ENCODE data around the gene ITGB2. TPM values are rescaled to one million over a fixed set of nuclear protein-coding genes. Genes with fewer than 3 reads are reported as not detected.
"Not testable (repeated sequence)": the region's sequence is repeated elsewhere in the genome, so short reads cannot be mapped to it uniquely, and the experiment has no call there.

ITGB2 gene
- total RNA-seq, 1 experiment from 2014 or later, result 0.91 TPM

GRCh38 chr21:44884097-44884496 is 36.6 kb downstream of the ITGB2 start:
- DNase-seq (ENCODE audit: low spot score), result no peak

DNA sequence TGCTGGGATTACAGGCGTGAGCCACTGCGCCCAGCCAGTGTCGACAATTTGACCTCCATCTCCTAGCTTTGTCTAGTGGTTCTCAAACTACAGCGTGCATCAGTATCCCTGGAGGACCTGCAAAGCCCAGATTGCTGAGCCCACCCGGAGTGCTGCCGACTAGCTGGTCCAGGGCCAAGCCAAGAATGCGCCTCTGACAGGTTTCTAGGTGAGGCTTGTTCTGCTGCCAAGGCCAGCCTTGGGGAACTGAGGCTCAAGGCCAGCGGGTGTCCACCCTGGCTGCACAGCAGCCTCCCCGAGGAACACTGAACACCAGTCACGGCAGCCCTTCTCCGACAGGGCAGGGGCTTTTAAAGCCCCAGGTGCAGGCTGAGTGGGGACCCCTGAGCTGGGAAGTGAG is 37.4 kb downstream of the ITGB2 start:
- no peak for DNase-seq (ENCODE audit: low spot score)

GRCh38 chr21:44881198-44881872 is 39.4 kb downstream of the ITGB2 start:
- DNase-seq (ENCODE audit: low spot score), result no peak

DNA sequence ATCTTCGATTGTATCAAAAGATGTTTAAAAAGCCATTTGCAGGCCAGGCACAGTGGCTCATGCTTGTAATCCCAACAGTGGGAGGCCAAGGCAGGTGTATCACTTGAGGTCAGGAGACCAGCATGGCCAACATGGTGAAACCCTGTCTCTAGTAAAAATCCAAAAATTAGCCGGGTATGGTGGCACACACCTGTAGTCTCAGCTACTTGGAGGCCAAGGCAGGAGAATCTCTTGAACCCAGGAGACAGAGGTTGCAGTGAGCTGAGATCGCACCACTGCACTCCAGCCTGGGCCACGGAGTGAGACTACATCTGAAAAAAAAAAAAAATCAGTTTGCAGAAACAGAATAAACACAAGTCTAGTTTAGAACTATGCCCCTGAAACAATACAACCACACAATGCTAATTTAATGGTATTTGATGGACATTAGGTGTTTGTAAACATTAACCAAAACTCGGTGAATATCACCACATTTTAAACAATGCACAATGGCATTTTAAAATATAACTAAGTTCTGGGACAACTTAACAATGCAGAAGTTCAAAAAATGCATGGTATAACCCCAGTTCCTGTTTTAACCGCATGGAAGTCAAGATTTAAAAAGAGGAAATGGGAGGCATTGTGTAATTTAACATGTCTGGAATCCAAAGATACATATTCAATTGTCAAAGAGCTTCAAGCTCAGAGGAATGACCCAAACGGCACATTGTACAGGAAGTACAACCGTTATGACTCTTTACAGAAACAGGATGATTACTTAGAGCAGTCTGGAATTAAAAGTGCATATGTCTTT is 40.1 kb downstream of the ITGB2 start:
- DNase-seq (ENCODE audit: low spot score), result no peak

DNA sequence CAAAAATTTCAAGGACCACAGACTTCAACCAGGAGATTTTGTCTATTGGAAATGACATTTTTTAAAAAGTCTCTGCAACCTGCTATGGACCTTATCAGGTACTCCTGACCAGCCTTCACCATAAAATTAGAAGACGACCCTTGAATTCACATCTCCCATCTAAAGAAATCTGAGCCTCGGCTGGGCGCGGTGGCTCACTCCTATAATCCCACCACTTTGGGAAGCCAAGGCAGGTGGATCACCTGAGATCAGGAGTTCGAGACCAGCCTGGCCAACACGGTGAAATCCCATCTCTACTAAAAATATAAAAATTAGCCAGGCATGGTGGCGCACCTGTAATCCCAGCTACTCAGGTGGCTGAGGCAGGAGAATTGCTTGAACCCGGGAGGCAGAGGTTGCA is 41.5 kb downstream of the ITGB2 start:
- DNase-seq (ENCODE audit: low spot score), result not testable (repeated sequence)

DNA sequence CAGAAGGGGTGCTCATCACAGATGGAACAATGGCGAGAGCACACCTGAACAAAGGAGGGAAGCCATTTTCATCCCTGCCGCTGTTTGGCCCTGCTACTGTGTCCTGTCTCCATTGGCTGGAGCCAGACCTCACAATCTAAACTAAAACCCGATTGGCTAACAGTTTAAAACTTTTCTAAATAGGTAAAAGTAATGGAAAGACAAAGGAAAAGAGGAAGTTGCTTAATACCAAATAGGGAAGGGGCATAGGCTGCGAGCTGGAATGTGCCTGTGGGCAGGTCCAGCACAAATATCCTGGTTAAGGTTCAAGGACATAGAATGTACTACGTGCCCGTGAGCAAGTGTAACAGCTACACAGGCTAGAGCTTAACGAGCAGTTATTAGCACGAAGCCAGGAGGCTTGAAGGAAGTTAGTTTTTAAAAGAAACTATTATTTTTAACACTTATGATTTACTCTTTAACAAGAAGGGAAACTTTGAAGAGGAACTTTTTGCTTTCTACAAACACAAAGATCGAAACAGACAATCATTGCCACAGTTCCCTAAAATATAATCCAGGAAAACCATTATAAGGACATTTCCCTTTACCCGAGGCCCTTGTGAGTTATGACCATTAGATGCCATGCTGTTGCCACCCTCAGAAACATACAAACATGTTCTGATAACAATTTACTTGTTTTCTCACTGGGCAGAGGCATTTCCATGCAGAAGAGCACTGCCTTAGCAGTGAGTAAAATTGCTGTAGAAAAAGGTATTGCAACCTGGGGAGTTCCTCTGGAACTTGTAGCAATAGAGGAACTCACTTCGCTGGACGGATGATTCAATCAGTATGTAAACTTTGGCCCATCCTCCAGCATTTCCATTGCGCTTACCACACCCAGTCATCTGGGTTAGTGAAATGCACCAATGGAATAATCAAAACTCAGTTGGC is 42.4 kb downstream of the ITGB2 start:
- DNase-seq (ENCODE audit: low spot score), result no peak

GRCh38 chr21:44876849-44877575 is 43.7 kb downstream of the ITGB2 start:
- no peak for DNase-seq (ENCODE audit: low spot score)

DNA sequence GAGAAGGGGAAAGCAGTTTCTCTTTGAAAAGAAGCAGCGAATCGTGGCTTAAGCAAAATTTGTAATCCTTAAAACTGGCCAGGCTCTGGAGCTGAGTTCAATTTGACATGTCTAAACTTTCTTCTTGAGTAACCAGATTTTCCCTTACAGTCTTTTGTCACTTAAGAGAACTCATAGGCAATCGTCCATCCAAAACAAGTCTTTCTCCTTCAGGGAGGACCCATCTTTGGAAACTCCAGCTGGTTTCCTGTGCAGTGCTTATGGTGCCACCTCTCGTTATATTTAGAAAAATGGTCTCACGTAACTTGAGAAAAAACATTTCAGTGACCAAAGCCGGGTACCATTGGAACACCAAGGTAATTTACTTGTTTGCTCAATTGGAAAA is 45.4 kb downstream of the ITGB2 start:
- DNase-seq (ENCODE audit: low spot score), result no peak

GRCh38 chr21:44874497-44875315 is 46.0 kb downstream of the ITGB2 start:
- no peak for DNase-seq (ENCODE audit: low spot score)

DNA sequence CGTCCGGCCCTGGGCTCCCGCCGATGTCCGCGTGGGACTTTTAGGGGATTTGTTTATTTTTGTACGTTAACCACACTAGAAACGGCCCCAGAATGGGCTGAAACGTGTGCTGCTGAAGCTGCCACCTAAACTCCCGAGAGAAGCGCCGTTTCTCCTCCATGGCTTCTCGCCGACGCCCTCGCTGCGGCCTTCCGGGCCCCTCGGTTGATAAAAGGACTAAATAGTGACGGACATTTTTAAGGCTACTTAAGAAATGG is 46.5 kb downstream of the ITGB2 start:
- DNase-seq (ENCODE audit: low spot score), result no peak

DNA sequence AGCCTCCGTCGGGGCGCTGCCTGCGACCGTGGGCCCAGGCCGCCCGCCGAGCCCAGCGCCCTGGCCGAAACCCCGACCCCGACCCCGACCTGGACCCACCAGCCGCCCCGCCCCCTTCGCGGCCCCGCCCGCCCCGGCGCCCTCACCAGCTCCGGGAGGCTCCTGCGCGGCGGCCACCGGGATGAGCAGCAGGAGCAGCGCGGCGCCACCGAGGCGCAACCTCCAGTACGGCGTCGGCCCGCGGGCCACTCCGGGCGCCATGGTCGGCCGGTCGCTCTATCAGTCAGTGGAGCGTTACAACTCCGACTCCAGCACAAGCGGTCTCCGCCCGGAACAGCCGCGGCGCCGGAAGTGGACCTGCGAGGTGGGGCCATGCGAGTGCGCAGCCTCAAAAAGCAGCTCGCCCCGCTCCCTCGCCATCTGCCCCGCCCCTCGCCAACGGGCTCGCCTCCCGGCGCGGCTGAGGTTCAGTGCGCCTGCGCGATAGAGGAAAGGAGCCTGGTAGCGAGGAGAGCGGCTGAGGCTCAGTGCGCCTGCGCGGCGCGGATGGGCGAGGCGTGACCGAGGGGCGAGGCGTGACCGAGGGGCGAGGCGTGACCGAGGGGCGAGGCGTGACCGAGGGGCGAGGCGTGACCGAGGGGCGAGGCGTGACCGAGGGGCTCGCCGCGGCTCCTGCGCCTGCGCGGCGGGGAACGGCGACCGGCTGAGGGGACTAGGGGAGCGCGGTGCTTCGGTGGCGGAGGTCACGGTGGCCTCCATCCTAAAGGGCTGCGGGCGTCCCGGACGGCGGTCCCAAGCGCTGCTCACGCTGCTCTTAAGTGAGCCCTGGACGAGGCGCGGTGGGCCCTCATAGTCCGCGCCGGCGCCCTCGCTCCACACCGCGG is 47.1 kb downstream of the ITGB2 start, which contains the start of gene PTTG1IP:
Gene PTTG1IP (minus strand): TSS at position 335 of the 884 bp plus-strand sequence. CDS start 74 bp downstream, at position 261.
- peak; percentile 98 for DNase-seq (ENCODE audit: low spot score)

- DNase-seq (ENCODE audit: low spot score), result no peak
Measured at GRCh38 chr21:44872649-44873355, 47.9 kb downstream of the ITGB2 start.

DNA sequence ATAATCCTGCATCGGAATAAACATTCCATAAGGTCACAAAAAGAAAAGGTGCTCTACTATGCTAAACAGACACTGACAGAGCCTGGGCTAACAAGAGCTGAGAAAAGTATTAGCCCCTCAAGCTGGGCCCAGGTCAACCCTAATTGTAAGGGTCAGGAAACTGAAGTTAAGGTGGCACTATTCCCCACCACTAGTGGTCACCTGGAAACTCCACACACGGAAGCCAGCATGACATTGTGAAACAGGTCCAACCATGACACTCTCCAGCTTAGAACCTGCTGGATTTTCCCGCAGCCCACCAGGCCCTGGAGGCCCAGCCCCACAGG is 48.4 kb downstream of the ITGB2 start:
- no peak for DNase-seq (ENCODE audit: low spot score)

GRCh38 chr21:44871576-44872269 is 49.0 kb downstream of the ITGB2 start:
- peak; percentile 46 for DNase-seq (ENCODE audit: low spot score)

DNA sequence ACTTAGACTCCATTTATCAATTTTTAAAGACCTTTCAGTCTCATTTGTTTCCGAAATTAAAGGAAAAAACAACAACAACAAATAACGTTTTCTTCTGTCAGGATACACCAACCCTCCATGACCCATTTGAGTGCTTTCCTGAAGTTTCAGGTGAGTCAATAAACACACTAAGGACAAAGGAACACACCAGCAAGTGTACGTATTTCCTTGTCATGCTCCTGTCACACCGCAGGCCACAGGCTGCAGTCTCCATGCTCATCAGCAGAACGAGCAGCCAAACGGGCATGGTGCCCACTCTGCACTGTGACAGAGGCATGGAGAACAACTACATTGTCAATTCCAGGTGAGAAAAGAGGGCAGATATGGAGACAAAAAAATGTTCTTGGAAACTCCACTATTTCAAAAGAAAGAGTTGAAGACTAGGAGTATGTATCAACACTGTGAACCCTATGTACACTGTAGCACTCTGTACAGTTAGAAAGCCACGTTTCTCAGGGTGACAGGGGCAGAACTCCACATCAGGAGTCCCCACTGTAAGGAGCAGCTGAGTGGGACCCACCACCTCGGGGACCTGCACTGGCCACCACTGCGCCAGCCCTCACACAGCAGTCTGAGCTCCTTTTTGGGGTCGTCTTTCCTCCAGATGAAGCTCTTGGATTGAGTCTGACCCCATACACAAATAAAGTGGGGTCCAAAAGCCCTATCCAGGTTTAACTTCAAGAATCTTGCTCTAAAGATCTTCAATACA is 49.8 kb downstream of the ITGB2 start:
- peak; percentile 51 for DNase-seq (ENCODE audit: low spot score)

DNA sequence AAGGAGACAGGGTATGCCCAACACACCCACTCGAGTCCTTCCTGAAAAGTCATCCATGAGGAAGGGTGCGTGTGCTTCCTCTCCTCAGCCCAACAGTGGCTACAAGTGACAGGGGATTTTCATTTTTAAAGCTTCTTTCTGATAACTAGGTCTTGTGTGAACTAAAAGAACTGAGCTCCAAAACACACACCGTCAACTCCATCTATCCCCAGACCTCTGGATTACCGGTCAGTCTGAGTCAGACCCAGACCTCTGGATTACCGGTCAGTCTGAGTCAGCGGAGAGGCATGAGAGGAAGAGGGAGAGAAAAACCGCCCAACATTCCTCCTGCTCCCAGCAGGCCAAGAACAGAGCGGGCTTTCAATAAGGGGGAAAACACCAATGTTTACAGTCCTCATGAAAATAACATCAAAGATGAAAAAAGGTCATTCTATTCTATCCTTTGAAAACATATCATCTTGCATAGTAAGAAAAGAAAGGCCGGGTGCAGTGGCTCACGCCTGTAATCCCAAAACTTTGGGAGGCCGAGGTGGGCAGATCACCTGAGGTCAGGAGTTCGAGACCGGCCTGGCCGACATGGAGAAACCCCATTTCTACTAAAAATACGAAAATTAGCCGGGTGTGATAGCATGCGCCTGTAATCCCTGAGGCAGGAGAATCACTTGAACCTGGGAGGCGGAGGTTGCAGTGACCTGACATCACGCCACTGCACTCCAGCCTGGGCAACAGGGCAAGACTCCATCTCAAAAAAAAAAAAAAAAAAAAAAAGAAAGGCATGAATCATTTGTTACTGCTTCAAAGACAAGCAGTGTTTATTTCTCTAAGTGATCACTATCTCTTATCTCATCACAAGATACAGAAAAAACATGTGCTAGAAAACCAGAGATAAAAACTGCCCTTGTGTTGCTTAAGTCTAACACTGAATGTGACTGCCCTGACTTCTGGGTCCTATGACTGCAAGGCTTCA is 50.6 kb downstream of the ITGB2 start:
- peak; percentile 89 for DNase-seq (ENCODE audit: low spot score)

- no peak for DNase-seq (ENCODE audit: low spot score)
Measured at GRCh38 chr21:44868707-44869106, 52.0 kb downstream of the ITGB2 start.
